ENCODE measurements around the gene MRPL51.

Gene MRPL51

DNA sequence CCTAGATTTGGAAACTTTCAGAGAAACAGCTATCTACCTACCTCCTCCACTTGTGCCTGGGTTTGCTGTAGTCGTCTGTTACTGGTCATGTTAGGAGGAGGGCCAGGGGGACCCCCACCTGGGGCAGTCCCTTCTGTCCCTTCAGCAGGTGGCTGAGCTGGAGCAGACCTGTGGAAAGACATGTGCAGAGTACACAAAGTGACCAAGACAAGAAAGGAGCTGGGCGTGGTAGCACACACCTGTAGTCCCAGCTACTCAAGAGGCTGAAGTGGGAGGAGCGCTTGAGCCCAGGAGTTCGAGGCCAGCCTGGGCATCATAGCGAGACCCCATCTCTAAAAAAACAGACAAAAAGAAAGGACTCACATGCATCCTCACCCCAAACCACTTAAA is 26.9 kb downstream of the MRPL51 start:
- TF ChIP-seq, protein P1, sequence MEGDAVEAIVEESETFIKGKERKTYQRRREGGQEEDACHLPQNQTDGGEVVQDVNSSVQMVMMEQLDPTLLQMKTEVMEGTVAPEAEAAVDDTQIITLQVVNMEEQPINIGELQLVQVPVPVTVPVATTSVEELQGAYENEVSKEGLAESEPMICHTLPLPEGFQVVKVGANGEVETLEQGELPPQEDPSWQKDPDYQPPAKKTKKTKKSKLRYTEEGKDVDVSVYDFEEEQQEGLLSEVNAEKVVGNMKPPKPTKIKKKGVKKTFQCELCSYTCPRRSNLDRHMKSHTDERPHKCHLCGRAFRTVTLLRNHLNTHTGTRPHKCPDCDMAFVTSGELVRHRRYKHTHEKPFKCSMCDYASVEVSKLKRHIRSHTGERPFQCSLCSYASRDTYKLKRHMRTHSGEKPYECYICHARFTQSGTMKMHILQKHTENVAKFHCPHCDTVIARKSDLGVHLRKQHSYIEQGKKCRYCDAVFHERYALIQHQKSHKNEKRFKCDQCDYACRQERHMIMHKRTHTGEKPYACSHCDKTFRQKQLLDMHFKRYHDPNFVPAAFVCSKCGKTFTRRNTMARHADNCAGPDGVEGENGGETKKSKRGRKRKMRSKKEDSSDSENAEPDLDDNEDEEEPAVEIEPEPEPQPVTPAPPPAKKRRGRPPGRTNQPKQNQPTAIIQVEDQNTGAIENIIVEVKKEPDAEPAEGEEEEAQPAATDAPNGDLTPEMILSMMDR (conservative IDR thresholded peaks at IDR 0.05): no peak
- TF ChIP-seq ZFX (IDR thresholded peaks at IDR 0.05): no peak
- no peak overlapping the region for H3K27ac ChIP-seq

DNA sequence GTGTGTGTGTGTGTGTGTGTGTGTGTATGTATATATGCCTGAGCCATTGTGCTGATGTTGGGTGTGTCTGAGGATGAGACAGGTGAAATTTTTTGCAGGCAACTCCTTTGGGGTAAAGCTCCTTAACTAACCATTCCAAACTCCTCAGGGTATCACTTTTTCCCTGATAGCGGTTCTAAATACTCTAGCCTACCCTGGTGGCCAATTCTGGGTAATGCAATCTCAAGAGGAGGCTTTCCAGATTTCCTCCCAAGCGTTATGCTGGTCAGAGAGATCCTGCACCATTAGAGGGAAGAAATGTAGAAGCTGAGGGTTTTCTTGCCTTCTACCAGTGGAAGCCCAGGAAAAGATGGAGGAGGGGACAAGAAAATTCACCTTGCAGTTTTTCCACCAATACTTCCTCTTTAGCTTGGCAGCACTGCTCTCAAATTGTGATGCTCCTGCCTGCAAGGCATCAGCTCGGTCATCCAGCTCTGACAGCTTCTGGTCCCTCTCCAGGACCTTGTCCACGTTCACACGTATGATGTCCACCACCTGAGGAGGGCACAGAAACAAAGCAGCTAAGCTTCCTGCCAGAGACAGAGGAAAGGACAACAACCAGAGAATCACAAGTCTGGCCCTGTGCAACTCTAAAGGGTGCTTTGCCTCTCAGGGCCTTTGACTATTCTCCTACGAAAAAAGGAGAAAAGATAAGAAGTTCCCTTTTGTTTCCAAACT is 27.4 kb downstream of the MRPL51 start:
- H3K27ac ChIP-seq: no peak overlapping the region
- TF ChIP-seq, protein P1 (conservative IDR thresholded peaks at IDR 0.05): peak; percentile 86
- TF ChIP-seq ZFX (IDR thresholded peaks at IDR 0.05): no peak

DNA sequence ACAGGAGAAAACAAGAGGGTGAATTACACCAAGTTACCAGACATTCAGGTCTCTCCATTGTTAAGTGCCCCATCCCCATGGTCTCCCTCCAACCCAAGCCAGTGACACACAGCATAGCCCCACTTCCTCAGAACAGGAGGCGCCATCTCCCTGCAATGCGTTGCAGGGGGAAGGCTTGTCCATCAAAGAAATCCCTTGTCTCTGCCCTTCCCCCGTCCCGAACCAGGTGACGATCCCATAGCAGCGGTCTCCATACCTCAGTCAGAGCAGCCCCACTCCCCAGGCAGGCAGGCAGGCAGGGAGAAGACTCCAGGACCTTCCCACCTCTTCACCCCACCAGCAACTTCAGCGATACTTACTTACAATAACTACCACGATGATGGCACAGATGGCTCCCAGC is 28.5 kb downstream of the MRPL51 start:
- no peak overlapping the region for H3K27ac ChIP-seq
- TF ChIP-seq ZFX (IDR thresholded peaks at IDR 0.05): no peak
- TF ChIP-seq, protein P1 (conservative IDR thresholded peaks at IDR 0.05): no peak

DNA sequence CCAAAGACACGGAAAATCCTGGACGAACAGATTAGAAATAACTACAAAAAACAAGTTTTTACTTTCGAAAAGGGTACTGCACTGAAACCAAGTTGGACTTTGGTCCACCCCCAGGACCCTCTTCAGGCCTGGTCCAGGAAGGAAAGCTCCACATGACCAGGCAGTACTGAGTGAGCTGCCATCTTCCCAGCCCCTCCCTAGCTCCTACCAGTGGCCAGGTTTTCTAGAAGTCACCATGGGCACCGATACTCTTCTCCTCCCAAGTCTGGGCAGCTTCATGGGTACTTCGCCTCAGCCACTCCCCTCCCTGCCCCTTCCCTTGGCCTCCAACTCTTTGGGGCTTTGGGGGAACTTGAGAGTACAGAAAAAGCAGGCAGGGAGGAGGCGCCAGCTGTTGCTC is 29.2 kb downstream of the MRPL51 start:
- no peak for TF ChIP-seq ZFX (IDR thresholded peaks at IDR 0.05)
- TF ChIP-seq, protein P1 (conservative IDR thresholded peaks at IDR 0.05): no peak
- H3K27ac ChIP-seq: no peak overlapping the region

DNA sequence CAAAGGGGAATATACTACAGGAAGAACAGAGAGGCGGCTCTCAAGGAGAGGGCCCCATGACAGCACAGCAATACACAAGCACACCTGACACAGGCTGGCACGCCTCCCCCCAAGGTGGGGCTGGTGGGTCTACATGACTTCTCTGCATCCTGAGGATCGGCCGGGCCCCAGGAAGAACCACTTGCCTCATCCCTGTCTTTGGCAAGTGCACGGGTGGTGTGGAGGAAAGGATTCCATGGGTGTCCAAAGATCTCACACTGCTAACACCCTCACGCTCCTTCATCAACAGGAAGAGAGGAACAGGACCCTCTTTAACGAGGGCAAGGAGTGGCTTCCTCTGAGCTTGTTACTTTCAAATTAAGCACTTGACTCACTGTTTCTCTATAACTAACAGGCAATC is 29.8 kb downstream of the MRPL51 start:
- no peak for TF ChIP-seq ZFX (IDR thresholded peaks at IDR 0.05)
- TF ChIP-seq, protein P1 (conservative IDR thresholded peaks at IDR 0.05): no peak
- H3K27ac ChIP-seq: no peak overlapping the region

DNA sequence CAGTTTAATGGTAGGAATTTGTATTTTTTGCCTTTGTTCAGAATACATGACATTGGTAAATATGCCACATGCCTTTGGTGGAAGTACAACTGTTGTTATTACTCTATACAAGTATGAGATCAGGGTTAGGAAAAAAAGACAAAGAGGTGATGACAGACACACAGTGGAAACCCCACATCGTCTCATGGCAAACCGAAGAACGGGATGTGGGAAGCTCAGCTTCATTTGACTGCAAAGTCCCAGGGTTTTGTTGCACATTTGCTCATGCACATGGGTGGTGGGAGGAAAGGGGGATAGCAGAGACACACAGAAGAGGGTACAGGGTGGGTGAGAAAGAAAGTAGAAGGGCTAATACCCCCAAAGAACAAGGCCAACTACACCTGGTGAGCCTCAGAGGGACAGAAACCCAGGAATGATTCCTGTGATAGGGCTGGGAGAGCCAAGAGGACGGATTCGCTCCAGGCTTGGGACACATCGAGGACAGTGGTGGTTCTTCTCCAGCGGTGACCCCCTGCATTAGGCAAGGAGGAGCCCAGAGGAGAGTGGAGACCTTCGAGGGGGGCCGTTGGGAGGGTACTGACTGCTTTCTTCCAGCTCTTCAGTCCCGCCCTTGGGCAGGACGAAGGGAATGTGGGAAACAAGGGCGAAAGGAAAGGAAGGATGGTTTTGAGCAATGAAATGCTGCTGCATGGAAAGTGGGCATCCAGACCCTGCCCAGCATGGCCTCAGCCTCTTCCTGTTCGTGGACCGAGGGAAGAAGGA is 30.6 kb downstream of the MRPL51 start:
- TF ChIP-seq, protein P1 (conservative IDR thresholded peaks at IDR 0.05): no peak
- no peak for TF ChIP-seq ZFX (IDR thresholded peaks at IDR 0.05)
- H3K27ac ChIP-seq: no peak overlapping the region

Data from C4-2B (cell line).